OCI-LY7 (cell line): ENCODE results near the gene GRP. TPM values are rescaled to one million over a fixed set of nuclear protein-coding genes. Genes with fewer than 3 reads are reported as not detected.

ENCODE experiments used
- BruUV-seq: library from RNA; stranded (reverse); fragments of 400-500 nt; replicated peaks from 2 replicates; lab custom pipeline; 2021; lab: Mats Ljungman, UMichigan
- CTCF ChIA-PET: fragments of 300-600 bp; sonication (Branson Sonifier 250); formaldehyde crosslinking; loops from one replicate; lab custom pipeline; 2022; ENCODE audit warnings: antibody characterized with exemption; ENCODE audit not compliant: unreplicated experiment; lab: Charles Lee
- POLR2A ChIA-PET: fragments of 300-600 bp; sonication (Branson Sonifier 250); formaldehyde crosslinking; loops from one replicate; lab custom pipeline; 2022; ENCODE audit warnings: antibody characterized with exemption; lab: Charles Lee
- DNase-seq: peaks from one replicate; pipeline ENCODE4 v3.0.0-alpha.2; 2015; ENCODE audit warnings: low spot score
- H2AFZ ChIP-seq: fragments of 200-600 bp; sonication (generic), shearing (Covaris generic); 2 replicates; pipeline ENCODE4 v1.6.1; 2014; ENCODE audit warnings: mild to moderate bottlenecking, antibody characterized with exemption, low read length, moderate library complexity
- H3K27ac ChIP-seq: fragments of 200-600 bp; sonication (generic); 2 replicates; pipeline ENCODE4 v1.5.1; 2014; ENCODE audit warnings: mixed run types, low read depth, mild to moderate bottlenecking, moderate library complexity, low read length, inconsistent platforms; ENCODE audit not compliant: poor library complexity, severe bottlenecking
- H3K36me3 ChIP-seq: fragments of 200-600 bp; sonication (generic); 2 replicates; pipeline ENCODE4 v1.6.1; 2014; ENCODE audit warnings: mild to moderate bottlenecking, antibody characterized with exemption, low read length, moderate library complexity, mixed read lengths; ENCODE audit not compliant: insufficient read depth
- H3K4me1 ChIP-seq: fragments of 200-600 bp; sonication (generic); 2 replicates; pipeline ENCODE4 v1.5.1; 2014; ENCODE audit warnings: mild to moderate bottlenecking, low read length; ENCODE audit not compliant: insufficient read depth, poor library complexity, severe bottlenecking
- H3K4me2 ChIP-seq: fragments of 200-600 bp; sonication (generic); 2 replicates; pipeline ENCODE4 v1.6.1; 2014; ENCODE audit warnings: mild to moderate bottlenecking, low read length
- H3K4me3 ChIP-seq: fragments of 200-600 bp; sonication (generic); 2 replicates; pipeline ENCODE4 v1.5.1; 2014; ENCODE audit warnings: mild to moderate bottlenecking, low read depth, low read length; ENCODE audit not compliant: poor library complexity, severe bottlenecking
- H3K79me2 ChIP-seq: fragments of 200-600 bp; sonication (generic); 2 replicates; pipeline ENCODE4 v1.6.1; 2016; ENCODE audit warnings: low read depth, mild to moderate bottlenecking, low read length, moderate library complexity, mixed read lengths; ENCODE audit not compliant: insufficient read depth
- H3K9me2 ChIP-seq: fragments of 200-600 bp; sonication (generic); 2 replicates; pipeline ENCODE4 v1.6.1; 2016; ENCODE audit warnings: mild to moderate bottlenecking, low read length, mixed read lengths; ENCODE audit not compliant: insufficient read depth
- H3K9me3 ChIP-seq: fragments of 200-600 bp; sonication (generic); 2 replicates; pipeline ENCODE4 v1.6.1; 2014; ENCODE audit warnings: mild to moderate bottlenecking, mixed run types, low read length, mixed read lengths
- H4K20me1 ChIP-seq: fragments of 200-600 bp; sonication (generic); 2 replicates; pipeline ENCODE4 v1.6.1; 2014; ENCODE audit warnings: mild to moderate bottlenecking, antibody characterized with exemption, low read length, moderate library complexity, mixed read lengths; ENCODE audit not compliant: insufficient read depth
- CTCF ChIP-seq: fragments of 200-600 bp; sonication (generic); conservative IDR thresholded peaks from 2 replicates; pipeline ENCODE4 v1.5.1; 2014; ENCODE audit warnings: mild to moderate bottlenecking, antibody characterized with exemption, low read length, moderate library complexity, mixed read lengths
- EZH2phosphoT487 ChIP-seq: fragments of 200-600 bp; sonication (generic); IDR thresholded peaks from 2 replicates; pipeline ENCODE4 v1.6.1; 2018; ENCODE audit warnings: low read depth, borderline replicate concordance, mild to moderate bottlenecking, mixed run types, antibody characterized with exemption, low read length, moderate library complexity, mixed read lengths
- intact Hi-C: fragments of 100-400 bp; cut with micrococcal nuclease; formaldehyde crosslinking; loops from one replicate; pipeline ENCODE4 v1.10.0; 2022; ENCODE audit not compliant: unreplicated experiment
- total RNA-seq, 2 experiments: library from RNA; depleted of rRNA in 1 of 2; stranded (reverse); fragments of >200 nt in 1 of 2; shearing (Covaris generic) in 1 of 2; gene quantifications; 2 replicates each; pipeline ENCODE4 v1.2.3, GENCODE V29; 2014 to 2022

Gene GRP
- total RNA-seq, 2 experiments from 2014 or later: not detected

- intact Hi-C loops: no loop called here
- H3K4me1 ChIP-seq: no peaks in the 10 kb centered on the region
- H3K79me2 ChIP-seq: no peaks in the 10 kb centered on the region
- no peak overlapping the region for H3K27ac ChIP-seq
- no peaks in the 10 kb centered on the region for H4K20me1 ChIP-seq
- no peak overlapping the region for H3K4me3 ChIP-seq
- TF ChIP-seq CTCF (no peak), EZH2phosphoT487 (no peak)
- no peak for DNase-seq
- ChIA-PET CTCF (no interaction called here), POLR2A (no interaction called here)
- H3K9me3 ChIP-seq: no peaks in the 10 kb centered on the region
- H2AFZ ChIP-seq: no peak overlapping the region
- H3K4me2 ChIP-seq: no peak overlapping the region
- H3K36me3 ChIP-seq: no peaks in the 10 kb centered on the region
- no TSS peak for BruUV-seq
- H3K9me2 ChIP-seq: no peaks in the 10 kb centered on the region
These were observed 9.2 kb downstream of the GRP start for GRCh38 chr18:59229191-59229590.

GRCh38 chr18:59229701-59230443 is 9.9 kb downstream of the GRP start:
- POLR2A ChIA-PET: no interaction called here
- no peaks in the 10 kb centered on the region for H3K9me2 ChIP-seq
- intact Hi-C loops: no loop called here
- no peak overlapping the region for H3K27ac ChIP-seq
- H3K4me2 ChIP-seq: no peak overlapping the region
- CTCF ChIA-PET: no interaction called here
- no peaks in the 10 kb centered on the region for H3K9me3 ChIP-seq
- TF ChIP-seq CTCF (no peak), EZH2phosphoT487 (no peak)
- H3K4me3 ChIP-seq: no peak overlapping the region
- no peaks in the 10 kb centered on the region for H4K20me1 ChIP-seq
- no peaks in the 10 kb centered on the region for H3K79me2 ChIP-seq
- H2AFZ ChIP-seq: no peak overlapping the region
- no peaks in the 10 kb centered on the region for H3K36me3 ChIP-seq
- no TSS peak for BruUV-seq
- no peaks in the 10 kb centered on the region for H3K4me1 ChIP-seq
- no peak for DNase-seq

GRCh38 chr18:59231114-59231513 is 11.2 kb downstream of the GRP start:
- TF ChIP-seq CTCF: no peak
- no peak for TF ChIP-seq EZH2phosphoT487
- H3K79me2 ChIP-seq: no peaks in the 10 kb centered on the region

More at GRCh38 chr18:59231114-59231513, 11.2 kb downstream of the GRP start:
- no peaks in the 10 kb centered on the region for H3K4me1 ChIP-seq
- no peak overlapping the region for H2AFZ ChIP-seq
- POLR2A ChIA-PET: no interaction called here
- H3K36me3 ChIP-seq: no peaks in the 10 kb centered on the region
- intact Hi-C loops: no loop called here
- no peak overlapping the region for H3K4me2 ChIP-seq
- no peak for DNase-seq
- CTCF ChIA-PET: no interaction called here
- H3K4me3 ChIP-seq: no peak overlapping the region
- no peaks in the 10 kb centered on the region for H3K9me3 ChIP-seq
- H4K20me1 ChIP-seq: no peaks in the 10 kb centered on the region
- H3K27ac ChIP-seq: no peak overlapping the region
- no TSS peak for BruUV-seq
- no peaks in the 10 kb centered on the region for H3K9me2 ChIP-seq
